AG09309 (cell line): ENCODE results near the gene CD74.

Experiments
- DNase-seq: peaks from one replicate; pipeline ENCODE4 v3.0.0-alpha.2; 2010; ENCODE audit warnings: low read depth
- H3K4me3 ChIP-seq: 2 replicates; pipeline ENCODE4 v1.5.1; 2011; ENCODE audit warnings: mild to moderate bottlenecking, low read depth, low read length, moderate library complexity; ENCODE audit not compliant: control insufficient read depth
- CTCF ChIP-seq: IDR thresholded peaks from 2 replicates; pipeline ENCODE4 v1.5.1; 2011; ENCODE audit warnings: mild to moderate bottlenecking, low read depth, low read length, inconsistent platforms; ENCODE audit not compliant: insufficient read depth, control insufficient read depth; ENCODE audit errors: missing control alignments

Gene CD74

DNA sequence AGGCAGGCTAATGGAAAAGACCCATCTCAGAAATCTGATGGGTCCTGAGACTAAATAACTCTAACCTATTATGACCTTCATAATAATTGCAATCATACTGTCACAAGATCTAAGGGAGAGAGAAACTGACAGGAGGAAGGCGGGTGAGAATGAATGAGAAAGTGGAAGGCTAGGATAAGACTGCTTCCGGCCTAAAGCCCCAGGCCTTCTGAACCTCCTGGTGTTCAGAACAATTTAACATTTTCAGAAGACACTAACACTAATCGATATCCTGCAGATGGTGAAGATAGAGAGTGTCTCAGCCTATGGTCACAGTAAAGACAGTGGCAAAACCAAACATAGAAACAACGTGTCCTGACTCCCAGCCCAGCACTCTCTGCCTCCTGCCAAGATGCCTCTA lies 35.6 kb upstream of the CD74 start:
- no peak for TF ChIP-seq CTCF
- DNase-seq = no peak
- peak overlapping the region; percentile 92 for H3K4me3 ChIP-seq

DNA sequence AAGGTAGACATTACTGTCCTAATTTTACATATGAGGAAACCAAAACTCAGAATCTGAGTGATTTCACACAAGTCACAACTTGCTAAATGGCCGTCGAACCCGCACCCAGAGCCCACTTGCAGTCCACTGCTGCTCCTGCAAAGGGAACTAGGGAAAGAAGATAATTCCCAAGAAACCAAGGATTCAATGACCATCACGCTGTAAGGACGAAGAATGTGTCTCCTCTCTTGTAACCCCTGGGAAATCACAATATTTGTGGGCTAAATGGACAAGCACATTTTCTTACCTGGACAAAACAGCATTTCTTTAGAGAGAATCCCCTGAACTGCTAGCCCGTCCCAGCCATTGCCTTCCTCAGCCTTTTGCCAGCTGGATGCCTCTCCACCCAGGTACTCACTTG lies 34.5 kb upstream of the CD74 start:
- no peak overlapping the region for H3K4me3 ChIP-seq
- no peak for TF ChIP-seq CTCF
- no peak for DNase-seq

DNA sequence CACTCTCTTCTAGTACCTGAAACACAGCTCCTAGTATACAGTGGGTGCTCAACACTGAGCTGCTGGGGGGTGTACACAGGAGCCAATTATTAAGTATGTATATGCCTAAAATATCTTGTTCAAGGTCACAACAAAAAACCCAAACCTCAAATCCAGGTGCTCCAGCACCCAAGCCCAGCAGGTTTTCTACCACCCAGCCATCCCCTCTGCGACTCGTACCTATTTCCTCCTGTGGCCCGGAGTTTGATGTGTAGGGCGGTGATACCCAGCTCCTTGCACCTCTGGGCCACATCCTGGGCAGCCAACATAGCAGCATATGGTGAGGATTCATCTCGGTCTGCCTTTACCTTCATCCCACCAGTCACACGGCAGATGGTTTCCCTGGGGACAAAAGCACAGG lies 33.9 kb upstream of the CD74 start:
- H3K4me3 ChIP-seq = no peak overlapping the region
- no peak for TF ChIP-seq CTCF
- DNase-seq = no peak

DNA sequence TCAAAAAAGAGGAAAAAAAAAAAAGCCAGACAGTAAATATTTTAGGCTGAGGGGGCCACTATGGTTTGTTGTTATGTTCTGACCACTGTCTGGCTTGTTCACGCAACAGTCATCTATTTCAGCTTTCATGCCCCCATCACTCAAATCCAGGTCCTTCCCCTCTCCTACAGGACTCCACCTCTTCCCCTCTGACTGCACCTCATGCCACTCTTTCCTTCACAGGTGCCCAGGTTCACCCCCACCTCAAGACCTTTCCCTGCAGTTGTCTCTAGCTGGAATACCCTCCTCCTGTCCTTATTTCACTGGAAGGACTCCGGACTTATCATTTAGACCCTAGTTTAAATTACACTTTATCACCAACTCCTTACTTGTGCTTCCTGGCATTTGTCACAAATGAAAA lies 33.4 kb upstream of the CD74 start:
- TF ChIP-seq CTCF = no peak
- DNase-seq = no peak
- H3K4me3 ChIP-seq = no peak overlapping the region

- TF ChIP-seq CTCF = no peak
- DNase-seq = no peak
- H3K4me3 ChIP-seq = no peak overlapping the region
Observed at GRCh38 chr5:150444770-150445169, 32.1 kb upstream of the CD74 start.

DNA sequence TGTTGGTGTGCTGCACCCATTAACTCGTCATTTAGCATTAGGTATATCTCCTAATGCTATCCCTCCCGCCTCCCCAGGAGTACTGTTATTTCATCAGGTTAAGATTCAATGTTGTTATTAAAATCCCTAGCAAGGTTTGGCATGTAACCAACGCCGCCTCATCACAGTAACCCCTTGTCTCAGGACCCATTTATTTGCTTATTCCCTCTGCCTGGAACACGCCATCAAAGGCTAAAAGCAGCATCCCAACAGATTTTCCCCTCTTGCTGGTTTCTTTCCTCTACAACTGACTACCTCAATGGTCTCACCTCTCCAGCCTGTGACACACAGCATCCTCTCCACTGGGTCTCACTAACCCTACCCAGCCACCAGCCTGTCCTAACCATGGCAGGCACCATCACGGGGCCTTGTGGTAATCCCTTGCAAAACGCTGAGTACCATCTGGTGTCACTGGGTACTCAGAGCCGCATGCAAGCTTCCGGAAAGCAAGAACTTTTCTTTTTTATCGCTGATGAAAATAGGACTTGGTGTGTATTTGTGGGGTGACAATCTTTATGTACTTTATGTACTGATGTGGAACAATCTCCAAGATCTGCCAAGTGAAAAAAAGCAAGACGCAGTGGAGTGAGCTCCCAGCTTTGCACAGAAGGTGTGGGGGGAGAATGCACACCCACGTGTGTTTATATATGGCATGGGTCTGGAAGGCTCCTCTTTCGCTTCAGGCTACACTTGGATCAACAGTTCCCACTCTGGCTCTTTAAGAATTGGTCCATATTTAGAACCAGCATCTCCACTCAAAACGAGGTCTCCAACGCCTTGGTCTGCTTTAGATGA lies 30.7 kb upstream of the CD74 start:
- no peak for TF ChIP-seq CTCF
- DNase-seq = no peak
- H3K4me3 ChIP-seq = no peak overlapping the region
